GM18873 (cell line): Measurements from ENCODE around the gene SINHCAF.

ENCODE experiments used
- ATAC-seq: cut with Tn5 transposase; IDR thresholded peaks from one replicate; pipeline ENCODE4 v1.9.1; 2021; ENCODE audit warnings: mild to moderate bottlenecking, moderate library complexity, moderate number of reproducible peaks; ENCODE audit not compliant: unreplicated experiment, low FRiP score

SINHCAF gene

GRCh38 chr12:31235868-31236395, 90.0 kb downstream of the SINHCAF start:
- no peak for ATAC-seq

DNA sequence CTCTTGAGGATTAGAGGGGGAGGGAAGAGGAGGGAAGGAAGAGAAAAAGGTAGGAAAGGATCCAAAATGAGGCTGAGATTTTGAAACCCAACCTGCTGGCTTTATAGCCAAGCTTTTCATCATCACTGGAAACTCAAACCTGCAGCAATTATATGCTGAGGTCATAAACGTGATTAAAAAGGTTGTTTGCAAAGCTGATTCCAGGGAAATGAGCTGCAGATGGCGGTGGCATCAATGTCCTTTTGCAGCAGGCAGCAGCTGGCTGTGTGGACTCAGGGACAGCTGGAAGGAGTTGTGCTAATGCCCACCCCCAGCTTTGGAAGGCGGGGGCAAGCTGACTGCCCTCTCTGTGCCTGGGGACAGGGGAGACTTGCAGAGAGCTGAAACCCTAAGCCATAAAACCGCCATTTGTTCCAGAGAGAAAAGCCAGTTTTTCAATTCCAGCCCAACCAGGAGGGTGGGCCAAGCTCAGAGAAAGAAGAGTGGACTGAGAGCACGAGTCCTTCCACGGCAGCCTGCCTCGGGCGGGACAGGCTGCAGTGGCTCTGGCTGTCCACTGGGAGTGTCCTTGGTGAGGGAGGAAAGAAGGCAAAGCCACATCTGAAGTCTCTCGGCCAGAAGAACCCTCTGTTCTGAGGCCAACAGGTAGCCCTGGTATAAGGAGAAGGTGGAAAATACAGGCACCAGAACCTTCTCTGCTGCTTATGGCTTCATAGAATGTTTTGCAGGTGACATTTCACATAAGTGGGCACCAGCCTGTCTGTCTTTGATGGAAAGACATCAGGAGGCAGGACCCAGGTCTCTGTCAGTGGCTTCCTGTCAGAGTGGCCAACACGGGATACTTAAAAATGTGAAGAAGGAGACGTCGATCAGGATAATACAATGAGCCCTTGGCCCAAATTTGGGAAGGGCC, 90.7 kb downstream of the SINHCAF start:
- no peak for ATAC-seq

DNA sequence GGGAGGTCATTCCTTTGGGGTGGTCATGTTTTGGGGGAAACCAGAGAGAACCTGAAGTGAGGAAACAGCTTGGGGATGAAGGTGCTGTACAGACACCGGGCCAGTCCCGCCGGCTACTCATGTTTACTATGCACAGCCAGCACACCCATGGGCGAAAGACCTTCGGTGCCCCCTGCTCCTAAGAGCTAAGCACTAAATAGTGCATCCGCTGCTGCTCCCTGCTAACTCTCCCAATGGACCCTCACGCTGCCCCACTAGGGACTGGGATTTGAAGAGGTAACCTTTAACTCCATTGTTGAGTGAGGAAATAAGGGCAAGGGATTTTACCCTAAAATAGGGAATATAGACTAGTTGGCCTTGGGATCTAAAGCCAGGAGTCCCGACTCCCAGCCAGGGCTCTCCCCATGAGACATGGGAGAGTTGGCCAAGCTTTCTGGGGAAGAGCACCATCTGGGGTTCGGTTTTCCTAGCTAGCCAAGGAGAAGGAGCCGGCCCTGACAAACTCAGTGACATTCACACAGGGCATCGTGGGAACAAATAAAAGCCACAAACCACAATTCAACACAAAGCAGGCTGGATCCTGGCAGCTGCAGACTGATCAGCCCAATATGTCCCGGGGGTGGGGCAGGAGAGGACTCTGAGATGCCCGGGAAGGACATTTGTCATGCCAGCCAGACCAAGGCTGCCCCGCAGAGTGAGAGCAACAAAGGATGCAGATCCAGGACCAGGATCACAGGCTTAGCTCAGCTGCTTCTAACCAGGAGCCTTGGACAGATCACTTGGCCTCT, 91.7 kb downstream of the SINHCAF start:
- ATAC-seq, result no peak

GRCh38 chr12:31233061-31233730, 92.8 kb downstream of the SINHCAF start:
- no peak for ATAC-seq

DNA sequence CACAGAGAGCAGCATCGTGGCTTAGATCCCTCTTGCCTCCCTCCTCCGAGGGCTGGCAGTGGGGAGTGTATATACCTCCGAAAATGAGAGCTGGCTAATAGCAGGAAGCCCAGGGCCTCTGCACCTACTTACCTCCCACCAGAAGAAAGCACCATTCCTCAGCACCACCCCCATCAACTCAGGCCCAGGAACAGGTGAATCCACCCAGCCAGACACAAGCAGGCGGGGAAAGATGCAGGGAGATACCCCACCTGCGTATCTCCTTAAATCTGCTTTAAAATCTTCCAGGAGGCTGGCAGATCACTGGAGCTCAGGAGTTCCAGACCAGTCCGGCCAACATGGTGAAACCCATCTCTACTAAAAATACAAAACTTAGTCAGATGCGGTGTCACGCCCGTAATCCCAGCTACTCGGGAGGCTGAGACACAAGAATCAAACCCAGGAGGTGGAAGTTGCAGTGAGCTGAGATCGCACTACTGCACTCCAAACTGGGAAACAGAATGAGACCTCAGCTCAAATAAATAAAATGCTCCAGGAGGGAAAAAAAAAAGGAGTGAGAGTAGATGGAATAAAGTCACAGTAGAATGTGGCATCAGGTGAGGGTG, 93.5 kb downstream of the SINHCAF start:
- no peak for ATAC-seq

GRCh38 chr12:31231611-31232360, 94.2 kb downstream of the SINHCAF start:
- no peak for ATAC-seq
